GM06990 (cell line): ENCODE data around the gene CD33.

Experiments used
- DNase-seq: peaks from one replicate; pipeline ENCODE4 v3.0.0-alpha.2; 2011; ENCODE audit not compliant: insufficient read length; ENCODE audit errors: extremely low read depth
- H3K27me3 ChIP-seq: replicated peaks from 2 replicates; pipeline ENCODE4 v1.6.0; 2011; ENCODE audit warnings: low read length; ENCODE audit not compliant: control insufficient read depth, insufficient read depth
- H3K36me3 ChIP-seq: 2 replicates; pipeline ENCODE4 v1.5.1; 2011; ENCODE audit warnings: low read length; ENCODE audit not compliant: control insufficient read depth, insufficient read depth
- H3K4me3 ChIP-seq: replicated peaks from 2 replicates; pipeline ENCODE4 v1.5.1; 2011; ENCODE audit warnings: low read depth, mild to moderate bottlenecking, control low read depth, low read length
- TF ChIP-seq, protein P1 (sequence below): IDR thresholded peaks from 2 replicates; pipeline ENCODE4 v1.5.1; 2011; ENCODE audit warnings: low read length, control low read depth, mild to moderate bottlenecking, inconsistent platforms; ENCODE audit not compliant: insufficient read depth, poor library complexity, severe bottlenecking

Gene CD33

DNA sequence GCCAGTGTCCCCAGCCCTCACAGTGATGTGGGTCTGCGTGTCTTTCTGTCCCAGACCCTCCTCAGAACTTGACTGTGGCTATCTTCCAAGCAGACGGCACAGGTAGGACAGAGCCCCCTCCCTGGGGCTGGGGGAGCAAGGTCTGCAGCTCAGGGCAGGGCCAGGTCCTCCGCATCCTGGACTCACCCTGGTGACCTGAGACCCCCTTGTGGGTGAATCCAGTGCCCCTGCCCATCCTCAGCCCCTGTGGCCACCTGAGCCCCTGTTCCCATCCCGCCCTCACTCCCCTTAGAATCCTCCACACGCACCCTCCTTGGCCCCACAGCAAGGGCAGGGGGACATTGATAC lies 39.0 kb upstream of the CD33 start:
- Histone ChIP-seq H3K4me3 (no peak overlapping the region), H3K36me3 (no peaks in the 10 kb centered on the region), H3K27me3 (peaks cover 1% of the 10 kb centered on the region; the same call in 1 of the 2 replicates)
- TF ChIP-seq, protein P1, sequence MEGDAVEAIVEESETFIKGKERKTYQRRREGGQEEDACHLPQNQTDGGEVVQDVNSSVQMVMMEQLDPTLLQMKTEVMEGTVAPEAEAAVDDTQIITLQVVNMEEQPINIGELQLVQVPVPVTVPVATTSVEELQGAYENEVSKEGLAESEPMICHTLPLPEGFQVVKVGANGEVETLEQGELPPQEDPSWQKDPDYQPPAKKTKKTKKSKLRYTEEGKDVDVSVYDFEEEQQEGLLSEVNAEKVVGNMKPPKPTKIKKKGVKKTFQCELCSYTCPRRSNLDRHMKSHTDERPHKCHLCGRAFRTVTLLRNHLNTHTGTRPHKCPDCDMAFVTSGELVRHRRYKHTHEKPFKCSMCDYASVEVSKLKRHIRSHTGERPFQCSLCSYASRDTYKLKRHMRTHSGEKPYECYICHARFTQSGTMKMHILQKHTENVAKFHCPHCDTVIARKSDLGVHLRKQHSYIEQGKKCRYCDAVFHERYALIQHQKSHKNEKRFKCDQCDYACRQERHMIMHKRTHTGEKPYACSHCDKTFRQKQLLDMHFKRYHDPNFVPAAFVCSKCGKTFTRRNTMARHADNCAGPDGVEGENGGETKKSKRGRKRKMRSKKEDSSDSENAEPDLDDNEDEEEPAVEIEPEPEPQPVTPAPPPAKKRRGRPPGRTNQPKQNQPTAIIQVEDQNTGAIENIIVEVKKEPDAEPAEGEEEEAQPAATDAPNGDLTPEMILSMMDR, result no peak
- DNase-seq, result no peak

DNA sequence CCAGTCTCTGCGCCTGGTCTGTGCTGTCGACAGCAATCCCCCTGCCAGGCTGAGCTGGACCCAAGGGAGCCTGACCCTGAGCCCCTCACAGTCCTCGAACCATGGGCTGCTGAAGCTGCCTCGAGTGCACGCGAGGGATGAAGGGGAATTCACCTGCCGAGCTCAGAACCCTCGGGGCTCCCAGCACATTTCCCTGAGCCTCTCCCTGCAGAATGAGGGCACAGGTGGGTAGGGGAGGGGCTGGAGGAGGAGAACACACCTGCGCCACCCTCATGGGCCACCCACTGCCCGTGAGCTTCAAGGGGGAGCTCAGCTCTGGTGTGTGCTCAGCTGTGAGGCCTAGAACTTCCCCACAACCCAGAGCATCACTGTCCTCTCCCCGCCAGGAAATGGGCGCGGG lies 38.6 kb upstream of the CD33 start:
- Histone ChIP-seq H3K4me3 (no peak overlapping the region), H3K36me3 (no peaks in the 10 kb centered on the region), H3K27me3 (peaks cover 1% of the 10 kb centered on the region; the same call in 1 of the 2 replicates)
- TF ChIP-seq, protein P1, result no peak
- no peak for DNase-seq

DNA sequence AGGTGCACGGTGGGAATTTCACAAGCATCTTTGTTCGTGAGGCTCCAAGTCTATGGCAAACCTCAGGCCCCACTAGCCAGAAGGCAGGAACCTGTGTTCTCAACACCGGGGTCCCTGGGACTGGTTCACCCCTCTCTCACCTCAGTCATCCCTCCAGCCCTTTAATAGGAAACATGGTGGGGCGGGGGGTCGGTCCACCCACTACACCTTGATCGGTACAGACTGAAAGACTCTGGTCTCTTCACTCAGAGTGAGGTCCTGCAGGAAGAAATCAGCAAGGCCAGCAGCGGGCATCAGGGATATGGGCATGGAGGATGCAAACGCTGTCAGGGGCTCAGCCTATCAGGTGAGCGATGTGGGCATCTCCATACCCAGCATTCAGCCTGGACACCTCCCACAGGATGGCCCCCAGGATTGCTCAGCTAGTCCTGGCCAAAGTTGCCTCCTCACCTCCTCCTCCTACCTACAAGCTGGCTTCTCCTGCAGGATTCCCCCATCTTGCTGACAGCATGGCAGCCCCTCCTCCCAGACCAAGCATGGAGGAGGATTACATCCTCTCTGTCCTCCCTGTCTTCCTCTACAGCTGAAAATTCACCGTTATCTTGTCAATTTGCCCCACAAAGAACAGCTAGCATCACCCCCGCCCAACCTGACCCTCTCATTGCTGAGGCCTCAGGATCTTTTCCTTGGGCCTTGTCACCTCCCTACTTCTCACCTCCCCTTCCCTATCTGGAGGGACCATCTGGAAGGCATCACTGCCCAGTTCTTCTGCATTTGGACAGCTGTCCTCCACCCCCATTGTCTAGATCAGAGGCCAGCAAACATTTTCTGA lies 37.3 kb upstream of the CD33 start:
- TF ChIP-seq, protein P1, result no peak
- no peak overlapping the region for H3K4me3 ChIP-seq
- peaks cover 1% of the 10 kb centered on the region; the same call in 1 of the 2 replicates for H3K27me3 ChIP-seq
- no peaks in the 10 kb centered on the region for H3K36me3 ChIP-seq
- DNase-seq, result no peak

DNA sequence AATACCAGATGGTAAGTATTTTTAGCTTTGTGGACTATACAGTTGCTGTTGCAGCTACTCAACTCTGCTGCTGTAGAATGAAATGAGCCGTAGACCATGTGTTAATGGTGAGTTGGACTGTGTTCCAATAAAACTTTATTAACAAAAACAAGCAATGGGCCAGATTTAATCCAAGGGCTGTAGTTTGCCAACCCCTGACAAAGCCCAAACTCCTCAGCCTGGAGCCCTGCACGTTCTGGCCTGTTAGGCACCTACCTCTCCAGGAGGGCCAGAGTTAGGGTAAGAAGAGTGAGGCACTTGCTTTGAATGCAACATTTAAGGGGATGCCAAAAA lies 36.7 kb upstream of the CD33 start:
- Histone ChIP-seq H3K27me3 (peaks cover 1% of the 10 kb centered on the region; the same call in 1 of the 2 replicates), H3K36me3 (no peaks in the 10 kb centered on the region), H3K4me3 (no peak overlapping the region)
- no peak for DNase-seq
- TF ChIP-seq, protein P1, result no peak

DNA sequence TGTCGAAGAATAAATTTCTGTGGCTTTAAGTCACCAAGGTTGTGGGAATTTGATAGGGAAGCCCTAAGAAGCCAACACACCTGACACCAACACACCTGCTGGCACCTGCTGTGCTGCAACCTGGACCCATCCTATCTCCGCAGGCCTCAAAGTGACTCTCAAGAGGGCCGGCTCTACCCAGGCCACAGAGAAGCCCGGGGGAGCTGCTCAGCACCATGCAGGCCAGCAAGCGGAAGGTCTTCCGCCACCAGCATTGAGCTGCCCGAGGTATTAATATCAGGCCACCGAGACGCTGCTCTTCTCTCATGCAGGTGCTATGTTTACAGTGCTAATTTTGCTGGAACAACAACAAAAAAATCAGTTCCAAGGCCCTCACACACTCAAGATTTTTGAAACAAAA lies 32.2 kb upstream of the CD33 start:
- TF ChIP-seq, protein P1, result no peak
- no peak for DNase-seq
- Histone ChIP-seq H3K27me3 (no peaks in the 10 kb centered on the region; the same call in 1 of the 2 replicates), H3K36me3 (no peaks in the 10 kb centered on the region), H3K4me3 (no peak overlapping the region)
